Liver (tissue), 3 donors: ENCODE data around the gene QKI.

Experiments used
- EGR1 ChIP-seq, 2 donors: IDR thresholded peaks; 2 replicates each; pipeline ENCODE4 v1.6.1; 2016 to 2018; ENCODE audit warnings: antibody characterized with exemption in 2 of 2, low read depth in 2 of 2
- FOXA1 ChIP-seq: IDR thresholded peaks from 2 replicates; pipeline ENCODE4 v1.6.1; 2016; ENCODE audit warnings: antibody characterized with exemption
- GABPA ChIP-seq, 2 donors: IDR thresholded peaks in 1 of 2; conservative IDR thresholded peaks in 1 of 2; 2 replicates each; pipeline ENCODE4 v1.6.1; 2016; ENCODE audit warnings: antibody characterized with exemption in 2 of 2, mild to moderate bottlenecking in 1 of 2, moderate library complexity in 1 of 2
- HNF4G ChIP-seq: IDR thresholded peaks from 2 replicates; pipeline ENCODE4 v1.6.1; 2016; ENCODE audit warnings: antibody characterized with exemption
- JUND ChIP-seq, 2 donors: IDR thresholded peaks; 2 replicates each; pipeline ENCODE4 v1.6.1; 2016; ENCODE audit warnings: antibody characterized with exemption in 2 of 2
- MAX ChIP-seq: IDR thresholded peaks from 2 replicates; pipeline ENCODE4 v1.6.1; 2016; ENCODE audit warnings: antibody characterized with exemption
- RAD21 ChIP-seq, 2 donors: IDR thresholded peaks; 2 replicates each; pipeline ENCODE4 v1.6.1; 2016; ENCODE audit warnings: antibody characterized with exemption in 2 of 2, mild to moderate bottlenecking in 2 of 2
- REST ChIP-seq: IDR thresholded peaks from 2 replicates; pipeline ENCODE4 v1.6.1; 2016; ENCODE audit warnings: antibody characterized with exemption, mild to moderate bottlenecking
- SP1 ChIP-seq: IDR thresholded peaks from 2 replicates; pipeline ENCODE4 v1.6.1; 2018; ENCODE audit warnings: antibody characterized with exemption, mild to moderate bottlenecking
- TAF1 ChIP-seq: conservative IDR thresholded peaks from 2 replicates; pipeline ENCODE4 v1.6.1; 2016; ENCODE audit warnings: antibody characterized with exemption, mild to moderate bottlenecking
- YY1 ChIP-seq: IDR thresholded peaks from 2 replicates; pipeline ENCODE4 v1.6.1; 2016; ENCODE audit warnings: antibody characterized with exemption, mild to moderate bottlenecking
- TF ChIP-seq, protein P1 (sequence below): fragments of 150-350 bp; IDR thresholded peaks from 2 replicates; pipeline ENCODE4 v1.5.1; 2017; ENCODE audit warnings: improper control_type of control experiment, low read depth, low read length; ENCODE audit not compliant: missing input control
- donor health status: healthy.
- donor health status: healthy.

- TF ChIP-seq, protein P1, sequence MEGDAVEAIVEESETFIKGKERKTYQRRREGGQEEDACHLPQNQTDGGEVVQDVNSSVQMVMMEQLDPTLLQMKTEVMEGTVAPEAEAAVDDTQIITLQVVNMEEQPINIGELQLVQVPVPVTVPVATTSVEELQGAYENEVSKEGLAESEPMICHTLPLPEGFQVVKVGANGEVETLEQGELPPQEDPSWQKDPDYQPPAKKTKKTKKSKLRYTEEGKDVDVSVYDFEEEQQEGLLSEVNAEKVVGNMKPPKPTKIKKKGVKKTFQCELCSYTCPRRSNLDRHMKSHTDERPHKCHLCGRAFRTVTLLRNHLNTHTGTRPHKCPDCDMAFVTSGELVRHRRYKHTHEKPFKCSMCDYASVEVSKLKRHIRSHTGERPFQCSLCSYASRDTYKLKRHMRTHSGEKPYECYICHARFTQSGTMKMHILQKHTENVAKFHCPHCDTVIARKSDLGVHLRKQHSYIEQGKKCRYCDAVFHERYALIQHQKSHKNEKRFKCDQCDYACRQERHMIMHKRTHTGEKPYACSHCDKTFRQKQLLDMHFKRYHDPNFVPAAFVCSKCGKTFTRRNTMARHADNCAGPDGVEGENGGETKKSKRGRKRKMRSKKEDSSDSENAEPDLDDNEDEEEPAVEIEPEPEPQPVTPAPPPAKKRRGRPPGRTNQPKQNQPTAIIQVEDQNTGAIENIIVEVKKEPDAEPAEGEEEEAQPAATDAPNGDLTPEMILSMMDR = no peak
- no peak for TF ChIP-seq RAD21 (IDR thresholded peaks at IDR 0.05)
- TF ChIP-seq MAX = no peak
- no peak for TF ChIP-seq REST
- no peak for TF ChIP-seq SP1
- TF ChIP-seq EGR1 (IDR thresholded peaks at IDR 0.05; ENCODE audit: low read depth in 2 of 2) = no peak
- no peak for TF ChIP-seq GABPA (IDR thresholded peaks at IDR 0.05 in 1 of 2, conservative IDR thresholded peaks at IDR 0.05 in 1 of 2)
- TF ChIP-seq TAF1 = no peak
- no peak for TF ChIP-seq HNF4G
- no peak for TF ChIP-seq FOXA1
- no peak for TF ChIP-seq YY1
- TF ChIP-seq JUND (IDR thresholded peaks at IDR 0.05) = no peak
Measured at GRCh38 chr6:163507965-163508364, 93.4 kb downstream of the QKI start.
